M059J (cell line): ENCODE measurements around the gene MAP9. TPM values are rescaled to one million over a fixed set of nuclear protein-coding genes. Genes with fewer than 3 reads are reported as not detected.
A peak's percentile ranks its signal among the peaks of the same experiment; 100 is the strongest.
"Not testable (repeated sequence)": the region's sequence is repeated elsewhere in the genome, so short reads cannot be mapped to it uniquely, and the experiment has no call there.

Experiments
- DNase-seq: peaks from one replicate; pipeline ENCODE4 v3.0.0-alpha.2; 2012; ENCODE audit warnings: low read depth
- total RNA-seq: library from RNA; depleted of rRNA; stranded (reverse); fragments of >200 nt; shearing (Covaris generic); gene quantifications from 2 replicates; pipeline ENCODE4 v1.2.3, GENCODE V29; 2014; rRNA removed

MAP9 gene
- total RNA-seq, 1 experiment from 2014 or later = 6.7 TPM

DNA sequence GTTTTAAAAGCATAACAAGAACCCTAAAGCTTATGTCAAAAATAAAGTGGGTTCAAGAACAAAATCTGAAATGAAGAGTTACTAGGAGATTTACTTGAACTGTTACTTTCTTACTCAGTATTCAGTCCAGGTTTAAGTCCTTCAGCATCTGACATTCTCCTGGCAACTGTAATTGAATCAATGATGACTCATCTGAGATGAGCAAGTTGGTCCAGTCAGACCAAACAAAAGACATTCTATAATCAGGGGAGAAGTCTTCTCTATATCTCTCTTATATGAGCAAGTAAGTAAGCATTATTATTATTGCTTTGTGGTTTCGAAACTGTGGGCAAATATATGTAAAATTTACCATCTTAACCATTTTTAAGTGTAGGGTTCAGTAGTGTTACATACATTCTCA, 34.6 kb downstream of the MAP9 start:
- peak; percentile 40 for DNase-seq

DNA sequence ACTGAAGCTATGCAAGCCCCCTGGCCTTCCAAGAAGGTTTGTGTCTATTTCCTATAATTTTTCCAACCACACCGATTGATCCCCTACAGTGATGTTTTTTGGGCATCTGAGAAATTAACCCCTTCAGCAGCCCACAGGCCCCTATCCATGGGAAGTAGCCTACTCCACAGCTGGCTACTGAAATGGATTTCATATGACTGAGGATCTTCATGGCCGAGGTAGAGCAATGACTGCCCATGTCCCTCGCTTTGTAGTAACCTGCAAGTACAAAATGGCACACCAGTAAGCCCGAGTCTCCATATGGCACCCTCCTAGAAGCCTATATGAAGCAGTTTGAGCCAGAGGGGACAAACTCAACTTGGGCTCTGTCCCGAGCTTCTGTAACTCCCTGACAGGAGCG, 36.8 kb downstream of the MAP9 start:
- no peak for DNase-seq

DNA sequence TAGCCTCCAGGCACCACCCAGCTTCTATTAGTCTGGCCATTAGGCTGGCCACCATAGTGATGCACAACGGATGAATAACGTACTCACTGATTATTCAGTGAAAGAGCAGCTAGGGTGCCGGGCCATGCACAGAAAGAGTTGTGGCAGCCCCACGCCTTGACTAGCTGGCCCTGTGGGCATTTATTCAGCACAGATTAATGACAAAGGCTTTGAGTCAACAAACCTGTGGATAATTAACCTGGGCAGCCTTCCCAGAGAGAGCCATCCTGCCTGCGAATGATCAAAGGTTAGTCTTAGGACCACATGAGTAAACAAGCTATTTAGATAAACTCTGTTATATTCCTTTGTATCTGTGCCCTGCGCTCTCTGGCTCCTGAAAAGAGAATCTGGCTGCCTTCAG, 37.2 kb downstream of the MAP9 start:
- peak; percentile 47 for DNase-seq

DNA sequence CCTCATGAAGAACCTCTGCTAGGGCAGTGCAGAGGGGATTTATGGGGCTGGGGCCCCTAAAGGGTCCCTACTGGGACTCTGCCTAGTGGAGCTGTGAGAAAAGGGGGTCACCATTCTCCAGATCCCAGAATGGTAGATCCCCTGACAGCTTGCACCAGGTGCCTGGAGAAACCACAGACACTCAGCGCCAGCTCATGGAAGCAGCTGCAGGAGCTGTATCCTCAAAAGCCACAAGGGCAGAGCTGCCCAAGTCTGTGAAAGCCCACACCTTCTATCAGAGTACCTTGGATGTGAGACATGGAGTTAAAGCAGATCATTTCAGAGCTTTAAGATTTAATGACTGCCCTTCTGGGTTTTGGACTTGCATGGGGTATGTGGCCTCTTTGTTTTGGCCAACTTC, 38.6 kb downstream of the MAP9 start:
- no peak for DNase-seq

DNA sequence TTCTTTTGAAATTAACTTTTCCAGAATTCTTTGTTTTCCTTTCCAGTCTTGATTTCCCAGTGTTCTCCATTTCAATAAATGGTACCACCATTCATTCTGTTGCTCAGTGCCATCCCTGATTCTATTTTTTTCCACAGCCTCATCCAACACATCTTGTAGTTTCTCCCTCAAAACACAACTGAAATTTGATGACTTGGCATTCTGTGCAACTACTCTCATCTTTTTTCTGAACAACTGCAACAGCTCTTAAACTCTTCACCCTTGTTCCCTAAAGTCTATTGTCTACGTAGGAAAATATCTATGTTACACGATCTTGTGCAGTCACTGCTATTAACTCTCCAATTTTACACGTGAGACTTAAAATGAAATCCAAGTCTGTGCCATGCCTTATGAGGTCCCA, 40.5 kb downstream of the MAP9 start:
- no peak for DNase-seq

DNA sequence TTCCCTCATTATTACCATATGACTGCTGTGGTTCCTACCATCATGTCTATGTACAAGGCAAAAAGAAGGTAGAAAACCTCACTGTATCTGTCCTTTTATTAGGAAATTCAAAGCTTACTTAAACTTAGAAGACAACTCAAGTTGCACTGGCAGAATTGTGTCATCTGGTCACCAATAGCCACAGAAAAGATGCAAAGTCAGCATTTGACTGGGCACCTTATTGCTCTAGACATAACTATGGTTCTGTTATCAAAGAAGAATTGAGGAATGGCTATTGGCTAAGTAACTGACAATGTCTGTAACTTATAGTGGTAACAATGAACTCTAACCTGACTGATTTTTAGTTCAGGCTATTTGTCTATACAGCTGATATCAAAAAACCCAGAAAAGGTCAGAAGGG, 45.3 kb downstream of the MAP9 start:
- no peak for DNase-seq

DNA sequence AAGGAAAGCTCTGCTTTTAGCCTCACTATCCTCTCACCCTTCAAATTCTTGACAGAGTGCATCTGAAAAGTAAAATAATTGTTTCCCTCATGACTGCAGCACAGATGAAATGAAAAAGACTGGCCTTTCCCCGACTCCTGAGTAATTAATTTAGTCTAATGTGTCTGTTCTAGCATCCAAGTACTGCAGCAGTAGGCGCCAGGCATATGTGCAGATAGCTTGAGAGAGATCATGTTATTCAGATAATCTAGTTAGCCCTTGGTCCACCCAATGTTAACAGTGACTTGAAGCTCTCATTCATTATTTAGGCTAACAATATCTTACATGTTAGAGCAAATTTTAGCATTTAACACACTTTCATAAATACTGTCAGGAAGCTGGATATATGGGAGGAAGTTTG, 54.0 kb downstream of the MAP9 start:
- no peak for DNase-seq

DNA sequence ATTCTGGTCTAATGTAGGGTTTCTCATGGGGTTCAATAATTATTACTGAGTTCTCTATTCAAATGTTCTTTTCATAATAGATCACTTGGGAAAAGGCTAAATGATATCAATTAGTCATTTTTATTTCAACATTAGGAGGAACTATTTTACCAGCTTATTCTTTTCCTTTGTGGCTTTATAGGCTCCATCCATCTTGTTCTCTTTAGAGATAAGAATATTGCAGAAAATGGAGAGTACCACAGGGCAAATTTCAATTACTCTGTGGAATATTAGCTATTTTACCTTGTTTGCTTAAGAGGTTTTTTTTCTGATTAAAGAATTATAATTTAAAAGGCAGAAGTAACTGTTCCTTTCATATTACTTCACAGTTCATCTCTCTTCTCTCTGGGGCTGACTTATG, 55.8 kb downstream of the MAP9 start:
- DNase-seq = no peak

DNA sequence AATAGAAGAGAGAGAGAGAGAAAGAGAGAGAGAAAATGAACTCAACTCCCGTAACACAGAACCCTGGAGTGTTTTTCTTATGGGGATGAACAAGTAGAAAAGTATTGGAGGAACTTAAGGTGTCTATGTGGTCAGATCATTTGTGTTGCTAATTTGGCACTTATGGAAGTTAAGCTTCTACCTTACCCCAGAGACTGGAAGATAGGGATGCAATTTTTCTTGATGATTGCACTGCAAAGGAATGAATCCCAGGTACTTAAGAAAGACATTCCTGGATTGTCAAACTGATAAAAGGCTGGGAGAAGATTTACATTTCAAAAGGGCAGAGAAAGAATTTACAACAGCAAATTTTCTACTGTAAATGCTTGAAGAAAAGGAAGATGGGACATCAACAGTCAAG, 57.2 kb downstream of the MAP9 start:
- DNase-seq = no peak

DNA sequence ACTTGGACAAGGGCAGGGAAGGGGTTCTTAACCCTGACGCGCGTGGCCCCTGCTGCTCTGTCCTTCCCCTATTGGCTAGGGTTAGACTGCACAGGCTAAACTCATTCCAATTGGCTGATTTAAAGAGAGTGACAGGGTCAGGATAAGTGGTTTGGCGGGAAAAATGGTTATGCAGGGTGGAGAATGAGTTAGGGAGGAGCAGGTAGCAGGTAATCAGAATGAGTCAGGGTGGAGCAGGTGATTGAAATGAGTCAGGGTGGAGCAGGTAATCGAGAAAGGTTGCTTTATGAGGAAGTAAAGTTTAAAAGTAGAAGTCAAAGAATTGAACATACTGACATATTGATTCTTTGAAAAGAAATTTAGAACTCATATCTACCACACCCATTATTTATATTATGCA, 64.7 kb downstream of the MAP9 start:
- DNase-seq = not testable (repeated sequence)

DNA sequence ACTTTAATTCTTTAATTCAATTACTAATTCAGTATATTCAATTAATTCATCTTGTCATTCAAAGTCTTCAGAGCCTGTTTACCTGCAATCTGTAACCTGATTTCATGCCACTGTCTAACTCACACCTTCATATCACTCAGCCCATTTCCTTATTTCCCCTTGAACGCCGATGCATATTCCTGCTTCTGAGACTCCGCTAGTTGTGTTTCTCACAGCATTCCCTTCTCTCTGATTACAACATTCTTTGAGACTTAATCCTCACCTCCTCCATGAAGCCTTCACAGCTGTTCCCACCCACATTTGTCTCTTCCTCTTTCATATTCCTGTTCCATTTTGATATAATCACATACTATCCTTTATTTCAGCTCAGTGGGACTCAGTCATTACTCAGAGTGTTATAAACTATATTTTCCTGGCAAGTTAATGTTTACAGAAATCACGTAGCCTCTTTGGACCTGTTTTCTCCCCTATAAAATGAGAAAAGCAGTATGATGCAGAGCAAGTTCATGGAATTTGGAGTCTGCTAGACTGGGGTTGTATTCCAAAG, 69.0 kb downstream of the MAP9 start:
- no peak for DNase-seq

DNA sequence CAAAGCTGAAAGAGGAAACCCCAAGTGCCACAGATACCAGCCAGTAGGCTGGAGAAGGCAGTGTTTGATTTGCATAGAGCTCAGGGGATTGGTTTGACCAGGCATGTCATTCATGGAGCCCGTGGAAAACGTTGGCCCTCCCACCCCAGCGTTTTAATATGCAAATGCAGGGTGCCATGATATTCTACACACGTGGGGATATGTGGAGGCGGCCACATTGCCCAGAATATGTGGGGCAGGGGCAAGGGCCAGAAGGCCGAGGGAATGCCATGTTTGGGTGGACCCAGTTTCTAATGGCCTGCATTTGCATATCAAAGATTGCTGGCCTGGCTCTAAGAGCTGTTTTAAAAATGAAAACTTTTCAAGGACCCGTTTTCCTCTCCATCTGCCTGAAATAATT, 71.1 kb downstream of the MAP9 start:
- no peak for DNase-seq

DNA sequence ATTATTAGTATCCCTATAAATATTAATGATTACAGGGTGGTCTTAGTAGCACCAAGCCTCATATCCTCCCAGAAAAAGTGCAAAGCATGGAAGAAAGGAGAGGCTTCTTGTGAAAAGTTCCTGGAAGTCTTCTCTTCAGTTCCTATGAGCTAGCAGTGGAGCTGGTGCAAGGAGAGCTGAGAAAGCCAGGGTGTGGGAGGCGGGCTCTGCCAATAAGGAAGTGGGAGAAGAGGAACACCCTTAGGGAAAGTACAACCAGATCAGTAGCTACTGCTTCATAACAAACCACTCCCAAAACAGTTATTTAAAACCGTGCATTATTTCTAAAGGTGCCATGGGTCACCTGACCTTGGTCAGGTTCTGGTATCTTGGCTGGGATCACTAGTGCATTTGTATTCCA, 72.4 kb downstream of the MAP9 start:
- DNase-seq = no peak

DNA sequence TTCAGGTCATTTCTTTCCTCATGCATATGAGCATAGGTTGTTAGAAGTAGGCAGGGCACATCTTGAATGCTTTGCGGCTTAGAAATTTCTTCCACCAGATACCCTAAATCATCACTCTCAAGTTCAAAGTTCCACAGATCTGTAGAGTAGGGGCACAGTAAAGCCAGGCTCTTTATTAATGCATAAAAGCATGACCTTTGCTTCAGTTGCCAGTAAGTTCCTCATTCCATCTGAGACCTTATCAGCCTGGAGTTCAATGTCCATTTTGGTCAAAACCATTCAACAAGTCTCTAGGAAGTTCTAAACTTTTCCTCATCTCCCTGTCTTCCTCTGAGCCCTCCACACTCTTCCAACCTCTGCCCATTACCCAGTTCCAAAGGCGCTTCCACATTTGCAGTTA, 77.7 kb downstream of the MAP9 start:
- no peak for DNase-seq

Other genes with a start within 250 kb of the MAP9 start
- not detected in 2 replicates for gene NPY2R, start 168.3 kb downstream of the MAP9 start, total RNA-seq